GM23338 (cell line): ENCODE data around the gene PDK4. TPM values are rescaled to one million over a fixed set of nuclear protein-coding genes. Genes with fewer than 3 reads are reported as not detected.

Experiments used
- ATAC-seq: fragments of 200-7000 bp; cut with Tn5 transposase; 3 replicates; pipeline ENCODE4 v1.9.1; 2020
- DNase-seq: peaks from one replicate; pipeline ENCODE4 v3.0.0-alpha.2; 2015; ENCODE audit warnings: low spot score
- H2AFZ ChIP-seq: fragments of 200-600 bp; sonication (generic); 2 replicates; pipeline ENCODE4 v1.8.0; 2016; ENCODE audit warnings: antibody characterized with exemption, mild to moderate bottlenecking, moderate library complexity
- H3F3A ChIP-seq: fragments of 200-600 bp; sonication (generic); replicated peaks from 2 replicates; pipeline ENCODE4 v1.8.0; 2017; ENCODE audit warnings: antibody characterized with exemption, mixed run types, low read depth
- H3K27ac ChIP-seq: fragments of 200-600 bp; sonication (generic); 2 replicates; pipeline ENCODE4 v1.6.1; 2016; ENCODE audit warnings: low read depth
- H3K27me3 ChIP-seq: fragments of 200-600 bp; sonication (generic); 2 replicates; pipeline ENCODE4 v1.8.0; 2016; ENCODE audit warnings: mild to moderate bottlenecking, mixed run types, moderate library complexity; ENCODE audit not compliant: insufficient read depth
- H3K36me3 ChIP-seq: fragments of 200-600 bp; sonication (generic); 2 replicates; pipeline ENCODE4 v1.8.0; 2016; ENCODE audit warnings: mild to moderate bottlenecking; ENCODE audit not compliant: insufficient read depth
- H3K4me1 ChIP-seq: fragments of 200-600 bp; sonication (generic); 2 replicates; pipeline ENCODE4 v1.8.0; 2016; ENCODE audit warnings: mild to moderate bottlenecking, moderate library complexity; ENCODE audit not compliant: insufficient read depth
- H3K4me2 ChIP-seq: fragments of 200-600 bp; sonication (generic); 2 replicates; pipeline ENCODE4 v1.7.1; 2017; ENCODE audit warnings: mixed run types
- H3K4me3 ChIP-seq: fragments of 200-600 bp; sonication (generic); 2 replicates; pipeline ENCODE4 v1.6.1; 2016; ENCODE audit warnings: mixed run types
- H3K79me2 ChIP-seq: fragments of 200-600 bp; sonication (generic); replicated peaks from 2 replicates; pipeline ENCODE4 v1.8.0; 2017; ENCODE audit warnings: mild to moderate bottlenecking; ENCODE audit not compliant: insufficient read depth
- H3K9me2 ChIP-seq: fragments of 200-600 bp; sonication (generic); 2 replicates; pipeline ENCODE4 v1.8.0; 2017; ENCODE audit not compliant: insufficient read depth
- H4K20me1 ChIP-seq: fragments of 200-600 bp; sonication (generic); replicated peaks from 2 replicates; pipeline ENCODE4 v1.8.0; 2017; ENCODE audit warnings: mild to moderate bottlenecking; ENCODE audit not compliant: insufficient read depth
- H3K27ac Mint-ChIP-seq: 2 replicates; pipeline ENCODE4 v1.8.0; 2020; ENCODE audit warnings: inconsistent platforms, mild to moderate bottlenecking, moderate library complexity, mixed read lengths
- H3K27me3 Mint-ChIP-seq: 3 replicates; pipeline ENCODE4 v1.8.0; 2022; ENCODE audit warnings: low read depth, mild to moderate bottlenecking, moderate library complexity, mixed read lengths, inconsistent platforms; ENCODE audit not compliant: insufficient read depth, poor library complexity
- H3K36me3 Mint-ChIP-seq: 3 replicates; pipeline ENCODE4 v1.8.0; 2021; ENCODE audit warnings: low read depth, mild to moderate bottlenecking, inconsistent platforms, moderate library complexity, mixed read lengths
- H3K4me1 Mint-ChIP-seq: 3 replicates; pipeline ENCODE4 v1.8.0; 2020; ENCODE audit warnings: mild to moderate bottlenecking, inconsistent platforms, mixed read lengths
- H3K4me3 Mint-ChIP-seq: 3 replicates; pipeline ENCODE4 v1.8.0; 2021; ENCODE audit warnings: moderate library complexity, mild to moderate bottlenecking, inconsistent platforms, mixed read lengths
- H3K9me3 Mint-ChIP-seq: 3 replicates; pipeline ENCODE4 v1.8.0; 2020; ENCODE audit warnings: moderate library complexity, mild to moderate bottlenecking, inconsistent platforms, mixed read lengths
- CREB1 ChIP-seq: fragments of 250-450 bp; sonication (Bioruptor Pico); IDR thresholded peaks from 2 replicates; pipeline ENCODE4 v1.5.0; 2020; ENCODE audit warnings: low read depth, mild to moderate bottlenecking, moderate library complexity
- CTCF ChIP-seq, 2 experiments: fragments of 200-600 bp in 1 of 2; sonication (generic) in 1 of 2; conservative IDR thresholded peaks; 2 replicates each; pipeline versions ENCODE4 v1.5.1 to v1.6.1; 2016 to 2017; ENCODE audit warnings: antibody characterized with exemption in 2 of 2, low read depth in 2 of 2, mild to moderate bottlenecking in 2 of 2, moderate library complexity in 1 of 2
- EZH2 ChIP-seq: fragments of 200-600 bp; sonication (generic); IDR thresholded peaks from one replicate; pipeline ENCODE4 v1.8.0; 2017; ENCODE audit warnings: antibody characterized with exemption, mild to moderate bottlenecking, low read depth; ENCODE audit not compliant: unreplicated experiment
- EZH2phosphoT487 ChIP-seq: fragments of 200-600 bp; sonication (generic); IDR thresholded peaks from one replicate; pipeline ENCODE4 v1.8.1; 2018; ENCODE audit warnings: antibody characterized with exemption; ENCODE audit not compliant: unreplicated experiment
- JUNB ChIP-seq: IDR thresholded peaks from one replicate; pipeline ENCODE4 v1.6.1; 2016; ENCODE audit warnings: antibody characterized with exemption; ENCODE audit not compliant: unreplicated experiment
- POLR2AphosphoS5 ChIP-seq: IDR thresholded peaks from 2 replicates; pipeline ENCODE4 v1.6.1; 2016; ENCODE audit warnings: antibody characterized with exemption, low read depth
- STAT1 ChIP-seq: IDR thresholded peaks from one replicate; pipeline ENCODE4 v1.6.1; 2016; ENCODE audit warnings: antibody characterized with exemption; ENCODE audit not compliant: unreplicated experiment
- ZNF114 ChIP-seq: fragments of 250-450 bp; sonication (Bioruptor Pico); IDR thresholded peaks from 2 replicates; pipeline ENCODE4 v1.5.0; 2020; ENCODE audit warnings: mild to moderate bottlenecking, moderate library complexity
- ZNF331 ChIP-seq: fragments of 250-450 bp; sonication (Bioruptor Pico); IDR thresholded peaks from 2 replicates; pipeline ENCODE4 v1.5.0; 2020; ENCODE audit warnings: low read depth, mild to moderate bottlenecking, moderate library complexity
- ZNF462 ChIP-seq: fragments of 250-450 bp; sonication (Bioruptor Pico); IDR thresholded peaks from 2 replicates; pipeline ENCODE4 v1.5.0; 2020; ENCODE audit warnings: mild to moderate bottlenecking, moderate library complexity
- polyA plus RNA-seq: library from polyadenylated mRNA; unstranded; fragments of >200 nt; fragmentation: Nextera tagmentation; extraction: Ambion mirVana; gene quantifications from 2 replicates; pipeline ENCODE4 v1.2.1, GENCODE V29; 2016
- total RNA-seq: library from RNA; depleted of rRNA; stranded (reverse); fragments of >200 nt; shearing (Covaris generic); gene quantifications from 2 replicates; pipeline ENCODE4 v1.2.3, GENCODE V29; 2014

Gene PDK4
- total and polyA plus RNA-seq, 2 experiments from 2014 or later: 0.32 TPM; not detected in 1

GRCh38 chr7:95621404-95621803 lies 25.1 kb upstream of the PDK4 start (continued):
- TF ChIP-seq ZNF462: no peak
- no peak for TF ChIP-seq ZNF331 (CRISPR knock-in tag)
- no peak for TF ChIP-seq ZNF114 (CRISPR knock-in tag)

DNA sequence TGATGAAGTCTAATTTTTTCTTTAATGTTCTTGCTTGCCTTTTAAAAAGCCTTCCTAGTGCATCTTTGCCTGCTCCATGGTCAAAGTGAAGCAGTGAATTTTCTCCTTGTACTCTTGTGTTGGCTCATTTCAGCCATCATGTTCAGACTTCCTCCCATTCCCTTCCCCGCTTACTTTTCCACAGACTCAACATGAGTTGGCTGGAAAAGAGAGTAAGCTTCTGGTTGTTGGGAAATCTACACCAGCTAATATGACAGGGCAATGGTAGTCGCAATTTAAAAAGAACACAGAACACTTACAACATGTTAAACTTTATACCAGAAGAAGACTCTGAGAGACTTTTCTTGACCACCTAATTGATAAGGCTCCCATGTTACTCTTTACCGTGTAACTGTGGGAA lies 24.3 kb upstream of the PDK4 start:
- no peaks in the 10 kb centered on the region for H3K36me3 Mint-ChIP-seq
- no peak overlapping the region for H3K4me2 ChIP-seq
- ATAC-seq (no peak), DNase-seq (no peak)
- H3K9me3 Mint-ChIP-seq: no peaks in the 10 kb centered on the region
- H3K9me2 ChIP-seq: no peaks in the 10 kb centered on the region; the same call in 1 of the 2 replicates
- H3K27ac ChIP-seq: no peak overlapping the region
- H4K20me1 ChIP-seq: no peaks in the 10 kb centered on the region
- H3K4me3 Mint-ChIP-seq: no peak overlapping the region
- H3K4me1 ChIP-seq: no peaks in the 10 kb centered on the region
- H3K27ac Mint-ChIP-seq: no peak overlapping the region
- H3K79me2 ChIP-seq: no peaks in the 10 kb centered on the region
- no peak overlapping the region; the same call in 1 of the 2 replicates for H2AFZ ChIP-seq
- no peaks in the 10 kb centered on the region for H3K27me3 ChIP-seq
- no peaks in the 10 kb centered on the region for H3K36me3 ChIP-seq
- H3K27me3 Mint-ChIP-seq: peaks cover 1% of the 10 kb centered on the region
- H3F3A ChIP-seq: no peaks in the 10 kb centered on the region
- no peak overlapping the region for H3K4me3 ChIP-seq
- no peaks in the 10 kb centered on the region for H3K4me1 Mint-ChIP-seq
- TF ChIP-seq JUNB: no peak
- no peak for TF ChIP-seq ZNF331 (CRISPR knock-in tag)
- TF ChIP-seq EZH2phosphoT487: no peak
- no peak for TF ChIP-seq CREB1 (CRISPR knock-in tag)
- no peak for TF ChIP-seq POLR2AphosphoS5
- no peak for TF ChIP-seq STAT1
- no peak for TF ChIP-seq CTCF (conservative IDR thresholded peaks at IDR 0.05; ENCODE audit: low read depth in 2 of 2)
- no peak for TF ChIP-seq ZNF114 (CRISPR knock-in tag)
- TF ChIP-seq EZH2: no peak
